H9 (cell line): Measurements from ENCODE around the gene DLST. TPM values are rescaled to one million over a fixed set of nuclear protein-coding genes. Genes with fewer than 3 reads are reported as not detected.

Experiments used
- DNase-seq: peaks from one replicate; pipeline ENCODE4 v3.0.0-alpha.2; 2017
- H2AFZ ChIP-seq: one replicate; pipeline ENCODE4 v1.6.1; 2013; ENCODE audit warnings: mild to moderate bottlenecking, low read length, control low read depth, moderate library complexity
- H2AK5ac ChIP-seq: 2 replicates; pipeline ENCODE4 v1.6.1; 2013; ENCODE audit warnings: low read length, control low read depth, mixed read lengths; ENCODE audit not compliant: insufficient read length
- H2BK120ac ChIP-seq: one replicate; pipeline ENCODE4 v1.6.1; 2013; ENCODE audit warnings: low read depth, mild to moderate bottlenecking, low read length, control low read depth, inconsistent platforms; ENCODE audit not compliant: poor library complexity, severe bottlenecking
- H2BK12ac ChIP-seq: 2 replicates; pipeline ENCODE4 v1.6.1; 2013; ENCODE audit warnings: low read length, control low read depth, mixed read lengths, low read depth; ENCODE audit not compliant: insufficient read length
- H2BK15ac ChIP-seq: 2 replicates; pipeline ENCODE4 v1.6.1; 2013; ENCODE audit warnings: low read depth, low read length, control low read depth
- H2BK20ac ChIP-seq: one replicate; pipeline ENCODE4 v1.6.1; 2013; ENCODE audit warnings: low read depth, mild to moderate bottlenecking, low read length, control low read depth, inconsistent platforms; ENCODE audit not compliant: poor library complexity, severe bottlenecking
- H2BK5ac ChIP-seq: 2 replicates; pipeline ENCODE4 v1.6.1; 2013; ENCODE audit warnings: low read length, control low read depth, mixed read lengths; ENCODE audit not compliant: insufficient read length
- H3K14ac ChIP-seq: 2 replicates; pipeline ENCODE4 v1.6.1; 2013; ENCODE audit warnings: low read length, control low read depth; ENCODE audit not compliant: insufficient read depth
- H3K18ac ChIP-seq: 2 replicates; pipeline ENCODE4 v1.6.1; 2013; ENCODE audit warnings: low read depth, mild to moderate bottlenecking, mixed read lengths, low read length, control low read depth; ENCODE audit not compliant: insufficient read length
- H3K23ac ChIP-seq: 2 replicates; pipeline ENCODE4 v1.6.1; 2013; ENCODE audit warnings: low read length, control low read depth, mixed read lengths, low read depth; ENCODE audit not compliant: insufficient read length
- H3K23me2 ChIP-seq: 2 replicates; pipeline ENCODE4 v1.6.1; 2013; ENCODE audit warnings: low read depth, mild to moderate bottlenecking, mixed read lengths, low read length, control low read depth; ENCODE audit not compliant: insufficient read length, poor library complexity, severe bottlenecking
- H3K27ac ChIP-seq: 2 replicates; pipeline ENCODE4 v1.5.1; 2013; ENCODE audit warnings: low read length, control low read depth, mixed read lengths, low read depth; ENCODE audit not compliant: insufficient read length
- H3K27me3 ChIP-seq: 2 replicates; pipeline ENCODE4 v1.6.1; 2013; ENCODE audit warnings: low read length, control low read depth, inconsistent platforms; ENCODE audit not compliant: insufficient read depth
- H3K4ac ChIP-seq: 2 replicates; pipeline ENCODE4 v1.6.1; 2013; ENCODE audit warnings: low read depth, mild to moderate bottlenecking, control low read depth, inconsistent platforms, low read length, moderate library complexity
- H3K4me1 ChIP-seq: 2 replicates; pipeline ENCODE4 v1.6.1; 2013; ENCODE audit warnings: low read length, control low read depth, inconsistent platforms; ENCODE audit not compliant: insufficient read depth
- H3K4me2 ChIP-seq: 2 replicates; pipeline ENCODE4 v1.6.1; 2013; ENCODE audit warnings: low read length, control low read depth, mixed read lengths; ENCODE audit not compliant: insufficient read length, insufficient read depth
- H3K56ac ChIP-seq: 2 replicates; pipeline ENCODE4 v1.6.1; 2013; ENCODE audit warnings: low read depth, mild to moderate bottlenecking, mixed read lengths, low read length, control low read depth; ENCODE audit not compliant: insufficient read length
- H3K79me1 ChIP-seq: 2 replicates; pipeline ENCODE4 v1.6.1; 2013; ENCODE audit warnings: low read depth, mild to moderate bottlenecking, moderate library complexity, low read length, control low read depth, inconsistent platforms; ENCODE audit not compliant: insufficient read depth, poor library complexity, severe bottlenecking
- H3K79me2 ChIP-seq: 2 replicates; pipeline ENCODE4 v1.6.1; 2013; ENCODE audit warnings: low read length, control low read depth, inconsistent platforms; ENCODE audit not compliant: insufficient read depth
- H3K9ac ChIP-seq: 2 replicates; pipeline ENCODE4 v1.6.1; 2013; ENCODE audit warnings: low read length, control low read depth, mixed read lengths; ENCODE audit not compliant: insufficient read length; ENCODE audit errors: extremely low read depth
- H3K9me3 ChIP-seq: one replicate; pipeline ENCODE4 v1.6.1; 2013; ENCODE audit warnings: low read depth, low read length, inconsistent platforms; ENCODE audit not compliant: control insufficient read depth
- H3T11ph ChIP-seq: one replicate; pipeline ENCODE4 v1.6.1; 2013; ENCODE audit warnings: mild to moderate bottlenecking, low read length, control low read depth, inconsistent platforms
- H4K20me1 ChIP-seq: one replicate; pipeline ENCODE4 v1.6.1; 2013; ENCODE audit not compliant: control insufficient read depth, insufficient read length, insufficient read depth
- H4K5ac ChIP-seq: 2 replicates; pipeline ENCODE4 v1.6.1; 2013; ENCODE audit warnings: low read depth, mild to moderate bottlenecking, mixed read lengths, low read length, control low read depth; ENCODE audit not compliant: insufficient read length
- H4K8ac ChIP-seq: replicated peaks from 2 replicates; pipeline ENCODE4 v1.6.1; 2013; ENCODE audit warnings: low read length, control low read depth, mixed read lengths, low read depth; ENCODE audit not compliant: insufficient read length
- H4K91ac ChIP-seq: 2 replicates; pipeline ENCODE4 v1.6.1; 2013; ENCODE audit warnings: low read depth, mild to moderate bottlenecking, moderate library complexity, mixed read lengths, low read length, control low read depth; ENCODE audit not compliant: insufficient read length
- H3K27ac Mint-ChIP-seq, 3 experiments: 2 replicates in 2 of 3; 3 replicates in 1 of 3; pipeline ENCODE4 v1.8.0; 2020 to 2021; ENCODE audit warnings: mixed read lengths in 3 of 3, mild to moderate bottlenecking in 1 of 3, moderate library complexity in 1 of 3
- H3K27me3 Mint-ChIP-seq: 2 replicates; pipeline ENCODE4 v1.8.0; 2021; ENCODE audit warnings: low read depth, mild to moderate bottlenecking, moderate library complexity, mixed read lengths
- H3K36me3 Mint-ChIP-seq, 3 experiments: 2 replicates in 2 of 3; 3 replicates in 1 of 3; pipeline ENCODE4 v1.8.0; 2020 to 2021; ENCODE audit warnings: low read depth in 3 of 3, mixed read lengths in 3 of 3; ENCODE audit not compliant: insufficient read depth in 1 of 3
- H3K4me1 Mint-ChIP-seq, 2 experiments: 2 replicates each; pipeline ENCODE4 v1.8.0; 2020; ENCODE audit warnings: mixed read lengths in 2 of 2
- H3K4me3 Mint-ChIP-seq, 2 experiments: 2 replicates in 1 of 2; 3 replicates in 1 of 2; pipeline ENCODE4 v1.8.0; 2020 to 2021; ENCODE audit warnings: mild to moderate bottlenecking in 2 of 2, mixed read lengths in 2 of 2, moderate library complexity in 1 of 2
- H3K9me3 Mint-ChIP-seq, 2 experiments: 2 replicates in 1 of 2; 3 replicates in 1 of 2; pipeline ENCODE4 v1.8.0; 2020; ENCODE audit warnings: mild to moderate bottlenecking in 2 of 2, mixed read lengths in 2 of 2, moderate library complexity in 1 of 2
- total RNA-seq: library from RNA; stranded (reverse); gene quantifications from 2 replicates; pipeline ENCODE4 v1.2.1, GENCODE V29; 2021
- TF ChIP-seq, protein P1 (sequence below): fragments of 200-600 bp; sonication (generic); conservative IDR thresholded peaks from 3 replicates; pipeline ENCODE4 v1.8.0; 2021; ENCODE audit warnings: antibody characterized with exemption, mild to moderate bottlenecking

The DLST gene
- total RNA-seq, 1 experiment from 2014 or later, result 116 TPM

DNA sequence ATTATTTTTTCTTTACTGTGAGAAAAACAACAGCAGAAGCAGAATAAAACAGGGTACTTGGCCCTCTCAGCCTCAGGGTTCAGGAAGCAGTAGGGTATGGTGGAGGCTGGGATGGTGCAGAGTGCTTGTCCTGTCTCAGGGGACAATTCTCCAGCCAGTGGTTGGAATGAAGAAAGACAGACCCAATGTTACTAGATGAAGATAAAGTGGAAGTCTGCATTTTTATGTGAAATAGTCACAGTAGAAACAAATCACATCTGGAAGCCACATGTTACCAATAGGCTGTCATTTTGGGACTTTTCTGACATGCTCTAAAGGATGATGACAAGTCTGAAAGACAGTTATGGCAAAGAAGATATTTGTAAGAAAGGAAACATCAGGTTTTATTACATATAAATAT, 38.1 kb upstream of the DLST start:
- Mint-ChIP-seq H3K27ac (no peak overlapping the region), H3K27me3 (no peaks in the 10 kb centered on the region), H3K9me3 (no peaks in the 10 kb centered on the region), H3K36me3 (peaks cover 0 to 4% (median 0%) of the 10 kb centered on the region in 3 experiments; a peak in 2 of 7 replicates), H3K4me1 (peaks cover 0 to 2% of the 10 kb centered on the region in 2 experiments; a peak in 1 of 4 replicates), H3K4me3 (no peak overlapping the region)
- Histone ChIP-seq H3K4me2 (no peak overlapping the region), H2AK5ac (no peak overlapping the region), H4K8ac (no peak overlapping the region), H3K4me1 (no peaks in the 10 kb centered on the region), H3K79me2 (no peaks in the 10 kb centered on the region), H3K27ac (no peak overlapping the region), H3K18ac (no peak overlapping the region), H2BK15ac (no peak overlapping the region), H3K23me2 (no peaks in the 10 kb centered on the region), H4K20me1 (no peaks in the 10 kb centered on the region), H3K4ac (no peak overlapping the region), H2BK12ac (no peak overlapping the region), H3K56ac (no peak overlapping the region), H3K9me3 (no peaks in the 10 kb centered on the region), H3T11ph (no peak overlapping the region), H3K79me1 (no peaks in the 10 kb centered on the region), H2BK120ac (no peak overlapping the region), H3K14ac (no peak overlapping the region), H4K91ac (no peak overlapping the region), H3K27me3 (no peaks in the 10 kb centered on the region), H3K23ac (no peak overlapping the region), H2BK20ac (no peak overlapping the region), H4K5ac (no peak overlapping the region), H2BK5ac (no peak overlapping the region), H3K9ac (no peak overlapping the region), H2AFZ (no peak overlapping the region)
- TF ChIP-seq, protein P1, sequence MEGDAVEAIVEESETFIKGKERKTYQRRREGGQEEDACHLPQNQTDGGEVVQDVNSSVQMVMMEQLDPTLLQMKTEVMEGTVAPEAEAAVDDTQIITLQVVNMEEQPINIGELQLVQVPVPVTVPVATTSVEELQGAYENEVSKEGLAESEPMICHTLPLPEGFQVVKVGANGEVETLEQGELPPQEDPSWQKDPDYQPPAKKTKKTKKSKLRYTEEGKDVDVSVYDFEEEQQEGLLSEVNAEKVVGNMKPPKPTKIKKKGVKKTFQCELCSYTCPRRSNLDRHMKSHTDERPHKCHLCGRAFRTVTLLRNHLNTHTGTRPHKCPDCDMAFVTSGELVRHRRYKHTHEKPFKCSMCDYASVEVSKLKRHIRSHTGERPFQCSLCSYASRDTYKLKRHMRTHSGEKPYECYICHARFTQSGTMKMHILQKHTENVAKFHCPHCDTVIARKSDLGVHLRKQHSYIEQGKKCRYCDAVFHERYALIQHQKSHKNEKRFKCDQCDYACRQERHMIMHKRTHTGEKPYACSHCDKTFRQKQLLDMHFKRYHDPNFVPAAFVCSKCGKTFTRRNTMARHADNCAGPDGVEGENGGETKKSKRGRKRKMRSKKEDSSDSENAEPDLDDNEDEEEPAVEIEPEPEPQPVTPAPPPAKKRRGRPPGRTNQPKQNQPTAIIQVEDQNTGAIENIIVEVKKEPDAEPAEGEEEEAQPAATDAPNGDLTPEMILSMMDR, result no peak
- DNase-seq, result no peak
